Right renal cortex interstitium (tissue), 3 donors: ENCODE measurements around the gene PKN1. TPM values are rescaled to one million over a fixed set of nuclear protein-coding genes. Genes with fewer than 3 reads are reported as not detected.
"Not testable (repeated sequence)": the region's sequence is repeated elsewhere in the genome, so short reads cannot be mapped to it uniquely, and the experiment has no call there.

ENCODE experiments used
- DNase-seq, 3 donors: peaks; one replicate each; pipeline ENCODE4 v3.0.0-alpha.2; 2013; ENCODE audit warnings: low read depth in 3 of 3, low spot score in 2 of 3
- polyA plus RNA-seq, 3 donors: library from polyadenylated mRNA; unstranded; fragments of 120-200 nt; gene quantifications; one replicate each; pipeline ENCODE4 v1.2.1, GENCODE V29; 2013; ENCODE audit not compliant: insufficient read length in 3 of 3

PKN1 gene
- 10 to 100 TPM; 86.1 to 98.8 (median 94.6) TPM for polyA plus RNA-seq

GRCh38 chr19:14432791-14433553 is at the start of gene PKN1:
PKN1 (plus strand) TSS chr19:14433306; CDS start chr19:14433522, 216 bp downstream.
- peak in 1 of 3 donors; percentile 39 for DNase-seq

- DNase-seq: no peak
Observed at GRCh38 chr19:14383661-14384555, 49.2 kb upstream of the PKN1 start.

DNA sequence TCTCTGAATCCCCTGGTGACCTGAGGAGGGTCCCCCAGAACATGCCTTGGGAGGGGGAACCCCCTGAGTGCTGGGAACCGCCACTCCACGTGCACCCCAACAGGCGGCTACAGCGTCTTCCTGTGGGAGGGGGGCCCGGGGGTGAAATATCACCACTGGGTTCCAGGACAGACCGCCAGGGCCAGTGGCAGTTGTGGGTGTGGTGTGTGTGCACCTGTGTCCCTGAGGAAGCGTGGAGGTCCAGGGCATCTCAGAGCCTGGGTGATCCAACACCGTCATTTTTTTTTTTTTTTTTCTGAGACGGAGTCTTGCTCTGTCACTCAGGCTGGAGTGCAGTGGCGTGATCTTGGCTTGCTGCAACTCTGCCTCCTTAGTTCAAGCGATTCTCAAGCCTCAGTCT is 47.6 kb upstream of the PKN1 start:
- no peak for DNase-seq

GRCh38 chr19:14390548-14390947 is 42.6 kb upstream of the PKN1 start:
- DNase-seq: no peak

DNA sequence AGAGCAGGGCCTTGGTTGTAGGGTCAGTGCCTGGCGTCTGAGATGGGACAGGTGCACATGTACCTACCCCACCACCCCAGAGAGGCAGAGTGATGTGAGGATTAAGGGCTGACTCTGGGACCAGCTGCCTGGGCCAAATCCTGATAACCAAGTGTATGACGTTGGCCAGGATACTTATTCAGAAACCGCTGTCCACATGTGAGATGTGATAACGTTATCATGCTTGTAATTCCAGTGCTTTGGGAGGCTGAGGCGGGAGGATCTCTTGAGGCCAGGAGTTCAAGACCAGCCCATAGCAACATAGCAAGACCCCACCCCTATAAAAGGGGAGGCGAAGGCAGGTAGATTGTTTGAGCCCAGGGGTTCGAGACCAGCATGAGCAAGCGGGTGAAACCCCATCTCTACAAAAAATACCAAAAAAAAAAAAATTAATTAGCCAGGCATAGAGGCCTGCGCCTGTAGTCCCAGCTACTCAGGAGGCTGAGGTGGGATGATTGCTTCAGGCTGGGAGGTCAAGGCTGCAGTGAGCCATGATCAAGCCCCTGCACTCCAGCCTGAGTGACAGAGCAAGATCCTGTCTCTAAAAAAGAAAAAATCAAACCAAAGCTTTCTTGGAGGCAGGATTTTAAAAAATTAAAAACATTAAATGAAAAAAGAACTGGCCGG is 41.8 kb upstream of the PKN1 start:
- DNase-seq: no peak

- DNase-seq: no peak
Observed at GRCh38 chr19:14393329-14393728, 39.8 kb upstream of the PKN1 start.

- DNase-seq: no peak
Observed at GRCh38 chr19:14394167-14394566, 38.9 kb upstream of the PKN1 start.

DNA sequence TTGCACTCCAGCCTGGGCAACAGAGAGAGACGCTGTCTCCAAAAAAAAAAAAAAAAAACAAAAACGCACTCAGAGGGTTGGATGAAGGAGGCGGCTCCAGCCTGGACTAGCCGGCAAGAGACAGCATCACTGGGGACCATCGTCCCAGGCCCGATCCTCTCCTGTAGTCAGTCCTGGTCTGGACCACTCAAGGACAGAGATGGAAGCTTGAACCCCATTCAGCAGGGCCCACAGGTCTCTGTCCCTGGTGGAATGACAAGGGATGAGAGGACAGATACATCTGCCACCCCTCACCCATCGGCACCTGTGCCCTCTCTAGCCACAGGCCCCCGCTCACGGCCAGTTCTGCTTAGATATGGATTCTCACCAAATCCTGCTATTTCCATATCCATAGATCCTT is 37.8 kb upstream of the PKN1 start:
- DNase-seq: no peak

DNA sequence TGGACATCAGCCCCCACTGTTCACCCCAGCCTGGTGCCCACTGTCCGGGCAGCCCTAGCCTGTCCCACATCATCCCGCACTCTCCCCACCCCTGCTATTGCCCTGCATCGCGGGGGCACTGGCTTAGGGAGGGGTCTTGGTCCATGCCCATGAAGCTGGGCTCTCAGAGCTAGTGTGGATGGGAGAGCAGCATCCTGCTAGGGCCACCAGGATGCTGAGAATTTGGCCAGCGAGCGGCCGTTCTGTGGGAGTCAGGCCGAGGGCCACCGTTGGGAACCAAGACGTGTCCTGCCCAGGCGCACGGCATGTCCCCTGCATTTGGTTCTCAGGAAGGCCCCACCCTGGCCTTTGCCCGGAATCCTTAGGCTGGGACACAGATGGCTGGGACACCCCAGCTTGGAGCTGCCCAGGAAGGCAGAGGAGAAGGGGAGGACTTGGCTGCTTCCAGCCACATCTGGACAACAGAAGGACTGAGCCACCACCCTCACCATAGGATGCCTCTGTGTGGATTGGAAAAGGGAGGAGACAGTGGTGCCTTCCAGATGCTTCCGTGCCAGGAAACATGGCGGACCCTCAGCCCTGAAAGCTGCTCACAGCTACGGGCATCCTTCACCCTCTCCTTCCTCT is 37.3 kb upstream of the PKN1 start:
- DNase-seq: no peak

GRCh38 chr19:14396730-14397129 is 36.4 kb upstream of the PKN1 start:
- DNase-seq: not testable (repeated sequence)

DNA sequence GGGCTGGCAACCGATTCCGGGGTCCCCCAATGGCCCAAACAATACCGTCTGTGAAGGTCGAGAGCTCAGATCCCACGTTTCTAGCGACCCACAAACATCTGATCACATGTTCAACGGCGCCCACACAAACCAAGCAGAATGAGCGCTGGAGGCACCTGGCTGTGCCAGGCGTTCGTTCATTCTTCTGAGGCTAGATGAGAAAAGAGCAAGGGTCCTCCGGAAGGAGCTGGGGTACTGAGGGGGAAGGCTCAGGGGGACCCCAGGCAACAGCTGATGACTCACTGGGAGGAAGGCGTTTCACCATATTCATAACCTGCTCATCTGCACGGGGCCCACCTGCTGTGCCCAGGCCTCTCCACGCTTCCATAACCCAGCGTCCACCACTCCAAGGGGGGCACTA is 35.9 kb upstream of the PKN1 start:
- not testable (repeated sequence) for DNase-seq

DNA sequence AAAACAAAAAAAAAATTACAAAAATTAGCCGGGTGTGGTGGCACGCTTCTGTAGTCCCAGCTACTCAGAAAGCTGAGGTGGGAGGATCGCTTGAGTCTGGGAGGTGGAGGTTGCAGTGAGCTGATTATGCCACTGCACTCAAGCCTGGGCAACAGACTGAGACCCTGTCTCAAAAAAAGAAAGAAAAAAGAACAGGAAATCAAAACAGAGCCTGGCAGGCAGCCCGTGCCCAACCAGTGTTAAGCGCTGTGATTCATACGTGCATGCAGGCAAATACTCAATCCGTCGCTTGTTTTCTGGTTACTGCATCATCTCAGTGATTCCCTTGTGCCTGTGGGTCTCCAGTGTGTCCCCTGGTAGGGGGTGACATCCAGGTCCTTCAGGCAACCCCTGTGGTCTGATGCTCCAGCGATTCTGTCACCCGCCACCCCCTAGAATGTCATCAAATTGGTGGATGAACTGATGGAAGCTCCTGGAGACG is 32.1 kb upstream of the PKN1 start:
- DNase-seq: no peak

DNA sequence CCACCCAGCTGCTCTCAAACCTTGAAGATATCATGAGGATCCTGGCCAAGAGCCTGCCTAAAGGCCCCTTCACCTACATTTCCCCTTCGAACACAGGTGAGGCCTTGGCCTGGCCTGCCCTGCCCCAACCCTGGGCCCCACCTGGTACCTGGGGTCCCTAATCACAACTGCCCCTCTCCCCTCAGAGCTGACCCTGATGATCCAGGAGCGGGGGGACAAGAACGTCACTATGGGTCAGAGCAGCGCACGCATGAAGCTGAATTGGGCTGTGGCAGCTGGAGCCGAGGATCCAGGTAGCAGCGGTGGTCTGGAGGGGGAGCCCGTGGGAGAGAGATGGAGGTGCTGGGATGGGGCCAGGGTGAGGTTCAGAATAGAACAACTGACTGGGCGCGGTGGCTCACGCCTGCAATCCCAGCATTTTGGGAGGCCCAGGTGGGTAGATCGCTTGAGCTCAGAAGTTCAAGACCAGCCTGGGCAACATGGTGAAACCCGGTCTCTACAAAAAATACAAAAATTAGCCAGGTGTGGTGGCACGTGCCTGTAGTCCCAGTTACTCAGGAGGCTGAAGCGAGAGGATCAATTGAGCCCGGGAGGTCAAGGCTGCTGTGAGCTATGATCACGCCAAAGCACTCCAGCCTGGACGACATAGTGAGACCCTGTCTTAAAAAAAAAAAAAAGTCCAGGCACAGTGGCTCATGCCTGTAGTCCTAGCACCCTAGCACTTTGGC is 31.5 kb upstream of the PKN1 start:
- no peak for DNase-seq

DNA sequence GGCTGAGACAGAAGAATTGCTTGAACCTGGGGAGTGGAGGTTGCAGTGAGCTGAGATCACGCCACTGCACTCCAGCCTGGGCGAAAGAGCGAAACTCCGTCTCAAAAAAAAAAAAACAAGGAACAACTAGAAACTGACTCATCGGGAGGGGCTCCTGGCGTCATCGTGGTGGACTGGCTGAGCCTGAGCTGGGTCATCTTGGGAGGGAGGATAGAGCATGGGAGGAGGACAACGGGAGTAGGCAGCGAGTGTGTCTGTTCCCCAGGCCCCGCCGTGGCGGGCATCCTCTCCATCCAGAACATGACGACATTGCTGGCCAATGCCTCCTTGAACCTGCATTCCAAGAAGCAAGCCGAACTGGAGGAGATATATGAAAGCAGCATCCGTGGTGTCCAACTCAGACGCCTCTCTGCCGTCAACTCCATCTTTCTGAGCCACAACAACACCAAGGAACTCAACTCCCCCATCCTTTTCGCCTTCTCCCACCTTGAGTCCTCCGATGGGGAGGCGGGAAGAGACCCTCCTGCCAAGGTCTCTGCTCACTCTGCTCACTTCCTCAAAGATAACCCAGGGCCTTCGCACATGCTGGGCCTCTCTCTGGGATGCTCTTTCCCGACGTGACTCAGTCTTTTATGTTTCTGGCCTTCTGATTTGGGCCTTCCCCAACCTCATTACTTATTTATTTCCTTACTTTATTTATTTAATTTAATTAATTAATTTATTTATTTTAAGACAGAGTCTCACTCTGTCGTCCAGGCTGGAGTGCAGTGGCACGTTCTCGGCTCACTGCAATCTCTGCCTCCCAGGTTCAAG is 30.6 kb upstream of the PKN1 start:
- no peak for DNase-seq

DNA sequence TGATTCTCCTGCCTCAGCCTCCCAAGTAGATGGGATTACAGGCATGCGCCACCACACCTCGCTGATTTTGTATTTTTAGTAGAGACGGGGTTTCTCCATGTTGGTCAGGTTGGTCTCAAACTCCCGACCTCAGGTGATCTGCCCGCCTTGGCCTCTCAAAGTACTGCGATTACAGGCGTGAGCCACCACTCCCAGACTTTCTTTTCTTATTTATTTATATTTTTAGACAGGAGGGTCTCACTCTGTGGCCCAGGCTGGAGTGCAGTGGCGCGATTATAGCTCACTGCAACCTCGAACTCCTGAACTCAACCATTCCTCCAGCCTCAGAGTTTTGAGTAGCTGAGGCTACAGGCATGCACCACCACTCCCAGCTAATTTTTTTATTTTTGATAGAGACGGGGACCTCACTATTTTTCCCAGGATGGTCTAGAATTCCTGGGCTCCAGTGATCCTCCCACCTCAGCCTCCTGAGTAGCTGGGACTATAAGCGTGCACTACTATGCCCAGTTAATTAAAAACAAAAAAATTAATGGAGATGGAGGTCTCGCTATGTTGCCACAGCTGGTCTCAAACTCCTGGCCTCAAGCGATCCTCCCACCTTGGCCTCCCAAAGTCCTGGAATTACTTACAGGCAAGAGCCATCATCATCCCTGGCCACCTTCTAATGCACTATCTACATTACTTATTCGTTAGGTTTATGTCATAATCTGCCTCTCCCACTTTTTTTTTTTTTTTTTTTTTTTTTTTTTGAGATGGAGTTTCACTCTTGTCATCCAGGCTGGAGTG is 29.8 kb upstream of the PKN1 start:
- DNase-seq: not testable (repeated sequence)

- no peak for DNase-seq
Observed at GRCh38 chr19:14404312-14404711, 28.8 kb upstream of the PKN1 start.

DNA sequence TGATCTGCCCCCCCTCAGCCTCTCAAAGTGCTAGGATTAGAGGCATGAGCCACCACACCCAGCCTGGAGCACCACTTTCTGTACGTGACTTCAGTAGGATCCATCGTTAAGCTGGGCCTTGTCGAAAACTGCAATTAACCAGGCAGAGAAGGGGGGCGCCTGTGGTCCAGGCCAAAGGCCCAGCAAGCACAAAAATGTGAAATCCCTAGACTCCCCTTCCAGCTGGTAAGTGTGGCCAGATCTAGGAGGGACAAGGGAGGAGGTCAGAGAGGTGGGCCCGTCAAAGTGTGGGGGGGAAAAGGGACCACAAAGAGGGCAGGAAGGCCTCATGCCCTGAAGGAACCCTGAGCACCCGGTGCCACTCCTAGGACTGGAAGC is 27.7 kb upstream of the PKN1 start:
- no peak for DNase-seq
